ENCODE measurements around the gene IQGAP1.

Gene IQGAP1

GRCh38 chr15:90436952-90437351 is 48.9 kb downstream of the IQGAP1 start:
- H3K4me2 ChIP-seq (ENCODE audit: low read length) = no peak overlapping the region
- no peaks in the 10 kb centered on the region for H3K4me1 ChIP-seq (ENCODE audit: insufficient read depth, low read length, severe bottlenecking)
- H3K27me3 ChIP-seq (ENCODE audit: insufficient read depth, low read length) = no peaks in the 10 kb centered on the region
- no peak overlapping the region for H3K9ac ChIP-seq (ENCODE audit: low read length)
- H4K20me1 ChIP-seq (ENCODE audit: insufficient read depth, low read length) = no peaks in the 10 kb centered on the region
- H3K27ac ChIP-seq (ENCODE audit: low read depth, low read length, poor library complexity, severe bottlenecking) = no peak overlapping the region
- peaks cover 68% of the 10 kb centered on the region for H3K36me3 ChIP-seq (ENCODE audit: insufficient read depth, low read length)
- no peak overlapping the region for H2AFZ ChIP-seq (ENCODE audit: low read length)
- TF ChIP-seq CTCF (IDR thresholded peaks at IDR 0.05; ENCODE audit: low read length) = no peak
- no peak for TF ChIP-seq EZH2 (IDR thresholded peaks at IDR 0.05; ENCODE audit: borderline replicate concordance, low read length)
- no peak overlapping the region for H3K4me3 ChIP-seq (ENCODE audit: low read depth, low read length, poor library complexity, severe bottlenecking)
- no peaks in the 10 kb centered on the region for H3K9me3 ChIP-seq (ENCODE audit: low read length)
- 0 out of 2 replicates have a peak, but pooled peaks cover 5% of the 10 kb centered on the region for H3K79me2 ChIP-seq (ENCODE audit: insufficient read depth, low read length)
- H3K9me2 ChIP-seq (ENCODE audit: low read depth, low read length) = no peaks in the 10 kb centered on the region
- H3F3A ChIP-seq (ENCODE audit: insufficient read depth, low read length) = no peaks in the 10 kb centered on the region; the same call in 1 of the 2 replicates

- no peaks in the 10 kb centered on the region for H3K9me3 ChIP-seq (ENCODE audit: low read length)
- no peak overlapping the region for H3K9ac ChIP-seq (ENCODE audit: low read length)
- no peak overlapping the region for H2AFZ ChIP-seq (ENCODE audit: low read length)
- H4K20me1 ChIP-seq (ENCODE audit: insufficient read depth, low read length) = no peaks in the 10 kb centered on the region
- no peaks in the 10 kb centered on the region for H3K27me3 ChIP-seq (ENCODE audit: insufficient read depth, low read length)
- no peak for TF ChIP-seq CTCF (IDR thresholded peaks at IDR 0.05; ENCODE audit: low read length)
- no peak for TF ChIP-seq EZH2 (IDR thresholded peaks at IDR 0.05; ENCODE audit: borderline replicate concordance, low read length)
- H3K79me2 ChIP-seq (ENCODE audit: insufficient read depth, low read length) = 0 out of 2 replicates have a peak, but pooled peaks cover 5% of the 10 kb centered on the region
- H3K36me3 ChIP-seq (ENCODE audit: insufficient read depth, low read length) = peaks cover 70% of the 10 kb centered on the region
- H3K4me3 ChIP-seq (ENCODE audit: low read depth, low read length, poor library complexity, severe bottlenecking) = no peak overlapping the region
- H3K4me2 ChIP-seq (ENCODE audit: low read length) = no peak overlapping the region
- H3K27ac ChIP-seq (ENCODE audit: low read depth, low read length, poor library complexity, severe bottlenecking) = no peak overlapping the region
- no peaks in the 10 kb centered on the region for H3F3A ChIP-seq (ENCODE audit: insufficient read depth, low read length)
- H3K4me1 ChIP-seq (ENCODE audit: insufficient read depth, low read length, severe bottlenecking) = no peaks in the 10 kb centered on the region
- H3K9me2 ChIP-seq (ENCODE audit: low read depth, low read length) = no peaks in the 10 kb centered on the region
These were observed 49.5 kb downstream of the IQGAP1 start for GRCh38 chr15:90437516-90437915.

GRCh38 chr15:90439946-90440345 is 51.9 kb downstream of the IQGAP1 start:
- Histone ChIP-seq H3K4me1 (ENCODE audit: insufficient read depth, low read length, severe bottlenecking) (no peaks in the 10 kb centered on the region), H3K27ac (ENCODE audit: low read depth, low read length, poor library complexity, severe bottlenecking) (no peak overlapping the region), H3K79me2 (ENCODE audit: insufficient read depth, low read length) (0 out of 2 replicates have a peak, but pooled peaks cover 5% of the 10 kb centered on the region), H2AFZ (ENCODE audit: low read length) (no peak overlapping the region), H3K36me3 (ENCODE audit: insufficient read depth, low read length) (peaks cover 70% of the 10 kb centered on the region), H4K20me1 (ENCODE audit: insufficient read depth, low read length) (no peaks in the 10 kb centered on the region), H3F3A (ENCODE audit: insufficient read depth, low read length) (no peaks in the 10 kb centered on the region), H3K9me3 (ENCODE audit: low read length) (no peaks in the 10 kb centered on the region), H3K4me2 (ENCODE audit: low read length) (no peak overlapping the region), H3K9me2 (ENCODE audit: low read depth, low read length) (no peaks in the 10 kb centered on the region), H3K4me3 (ENCODE audit: low read depth, low read length, poor library complexity, severe bottlenecking) (no peak overlapping the region), H3K9ac (ENCODE audit: low read length) (no peak overlapping the region), H3K27me3 (ENCODE audit: insufficient read depth, low read length) (no peaks in the 10 kb centered on the region)
- TF ChIP-seq EZH2 (IDR thresholded peaks at IDR 0.05; ENCODE audit: borderline replicate concordance, low read length) (no peak), CTCF (IDR thresholded peaks at IDR 0.05; ENCODE audit: low read length) (no peak)

All from OCI-LY1 (cell line).